Endothelial cell of umbilical vein (primary cell): Measurements from ENCODE around the gene TPO.

ENCODE experiments used
- MYC ChIP-seq: IDR thresholded peaks from one replicate; pipeline ENCODE4 v1.6.1; 2011; ENCODE audit warnings: mild to moderate bottlenecking, low read depth, low read length
- TF ChIP-seq, protein P1 (sequence below), 2 donors: IDR thresholded peaks; 1 replicate in 1 of 2; 2 replicates in 1 of 2; pipeline ENCODE4 v1.5.1; 2011; ENCODE audit warnings: low read length in 2 of 2, mild to moderate bottlenecking in 2 of 2, moderate library complexity in 2 of 2, control low read depth in 1 of 2, inconsistent platforms in 1 of 2, low read depth in 1 of 2; ENCODE audit not compliant: insufficient read depth in 1 of 2; ENCODE audit errors: extremely low read depth in 1 of 2

DNA sequence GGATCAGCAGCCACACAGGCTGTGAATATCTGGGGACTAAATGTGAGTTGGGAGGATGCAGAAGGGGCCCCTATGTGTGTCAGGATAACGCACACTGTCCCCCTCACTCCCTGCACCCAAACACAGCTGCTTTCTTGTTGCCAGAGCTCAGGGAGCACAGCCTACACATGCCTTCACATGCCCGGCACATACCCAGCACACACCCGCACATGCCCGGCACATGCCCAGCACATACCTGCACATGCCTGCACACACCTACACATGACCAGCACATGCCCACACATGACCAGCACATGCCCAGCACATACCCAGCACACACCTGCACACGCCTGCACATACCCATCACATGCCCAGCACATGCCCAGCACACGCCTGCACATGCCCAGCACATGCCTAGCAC is 75.6 kb downstream of the TPO start:
- TF ChIP-seq MYC, result no peak
- TF ChIP-seq, protein P1, sequence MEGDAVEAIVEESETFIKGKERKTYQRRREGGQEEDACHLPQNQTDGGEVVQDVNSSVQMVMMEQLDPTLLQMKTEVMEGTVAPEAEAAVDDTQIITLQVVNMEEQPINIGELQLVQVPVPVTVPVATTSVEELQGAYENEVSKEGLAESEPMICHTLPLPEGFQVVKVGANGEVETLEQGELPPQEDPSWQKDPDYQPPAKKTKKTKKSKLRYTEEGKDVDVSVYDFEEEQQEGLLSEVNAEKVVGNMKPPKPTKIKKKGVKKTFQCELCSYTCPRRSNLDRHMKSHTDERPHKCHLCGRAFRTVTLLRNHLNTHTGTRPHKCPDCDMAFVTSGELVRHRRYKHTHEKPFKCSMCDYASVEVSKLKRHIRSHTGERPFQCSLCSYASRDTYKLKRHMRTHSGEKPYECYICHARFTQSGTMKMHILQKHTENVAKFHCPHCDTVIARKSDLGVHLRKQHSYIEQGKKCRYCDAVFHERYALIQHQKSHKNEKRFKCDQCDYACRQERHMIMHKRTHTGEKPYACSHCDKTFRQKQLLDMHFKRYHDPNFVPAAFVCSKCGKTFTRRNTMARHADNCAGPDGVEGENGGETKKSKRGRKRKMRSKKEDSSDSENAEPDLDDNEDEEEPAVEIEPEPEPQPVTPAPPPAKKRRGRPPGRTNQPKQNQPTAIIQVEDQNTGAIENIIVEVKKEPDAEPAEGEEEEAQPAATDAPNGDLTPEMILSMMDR (IDR thresholded peaks at IDR 0.05; ENCODE audit: extremely low read depth in 1 of 2, insufficient read depth in 1 of 2, low read depth in 1 of 2, low read length in 2 of 2), result no peak
